ENCODE measurements around the gene L3MBTL3. TPM values are rescaled to one million over a fixed set of nuclear protein-coding genes. Genes with fewer than 3 reads are reported as not detected.

The L3MBTL3 gene
- total RNA-seq, 1 experiment from 2014 or later: 3.1 TPM

DNA sequence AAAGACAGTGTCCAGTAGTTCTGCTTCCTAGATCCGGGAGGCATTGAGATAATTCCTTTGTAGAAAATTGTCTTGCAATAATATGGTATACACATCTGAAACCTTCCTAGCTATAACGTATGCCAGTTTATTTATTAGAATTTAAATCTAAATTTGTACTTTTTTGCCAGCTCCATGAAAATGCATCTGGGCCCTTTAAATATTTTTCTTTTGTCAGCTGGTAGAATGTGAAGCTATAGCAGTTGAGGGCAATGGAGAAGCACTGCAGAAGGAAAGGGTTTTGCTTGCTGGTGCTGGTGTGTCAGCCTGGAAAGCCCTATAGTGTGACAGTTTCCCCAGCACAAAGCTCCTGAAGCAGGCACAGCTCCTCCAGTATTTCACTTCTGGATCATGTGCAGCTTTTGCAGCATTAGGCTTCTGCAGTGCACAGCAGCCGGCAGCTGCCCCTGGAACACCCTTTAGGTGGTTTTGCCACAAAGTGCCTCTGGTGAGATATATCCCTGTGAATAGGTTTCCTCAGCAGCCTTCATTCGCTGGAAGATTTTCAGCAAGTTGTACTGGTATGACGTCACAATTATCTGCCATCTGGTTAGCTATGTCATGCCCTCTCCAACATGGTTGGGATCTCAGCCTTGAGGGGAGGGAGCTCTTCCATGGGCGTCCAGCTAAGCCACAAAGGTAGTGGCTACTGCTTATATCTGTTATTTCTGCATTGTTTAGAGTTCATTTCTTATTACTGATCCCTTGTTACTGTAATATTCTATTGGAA, 40.0 kb upstream of the L3MBTL3 start:
- H3K27me3 ChIP-seq (ENCODE audit: low read length): no peaks in the 10 kb centered on the region
- H3F3A ChIP-seq (ENCODE audit: low read length, unreplicated experiment): no peaks in the 10 kb centered on the region
- no peaks in the 10 kb centered on the region for H3K36me3 ChIP-seq (ENCODE audit: low read depth, low read length)
- no peaks in the 10 kb centered on the region for H3K9me3 ChIP-seq (ENCODE audit: low read length)
- TF ChIP-seq EZH2 (IDR thresholded peaks at IDR 0.05; ENCODE audit: low read length, unreplicated experiment) (no peak), EZH2phosphoT487 (IDR thresholded peaks at IDR 0.05; ENCODE audit: borderline replicate concordance, low read length) (no peak)
- TF ChIP-seq, protein P1, sequence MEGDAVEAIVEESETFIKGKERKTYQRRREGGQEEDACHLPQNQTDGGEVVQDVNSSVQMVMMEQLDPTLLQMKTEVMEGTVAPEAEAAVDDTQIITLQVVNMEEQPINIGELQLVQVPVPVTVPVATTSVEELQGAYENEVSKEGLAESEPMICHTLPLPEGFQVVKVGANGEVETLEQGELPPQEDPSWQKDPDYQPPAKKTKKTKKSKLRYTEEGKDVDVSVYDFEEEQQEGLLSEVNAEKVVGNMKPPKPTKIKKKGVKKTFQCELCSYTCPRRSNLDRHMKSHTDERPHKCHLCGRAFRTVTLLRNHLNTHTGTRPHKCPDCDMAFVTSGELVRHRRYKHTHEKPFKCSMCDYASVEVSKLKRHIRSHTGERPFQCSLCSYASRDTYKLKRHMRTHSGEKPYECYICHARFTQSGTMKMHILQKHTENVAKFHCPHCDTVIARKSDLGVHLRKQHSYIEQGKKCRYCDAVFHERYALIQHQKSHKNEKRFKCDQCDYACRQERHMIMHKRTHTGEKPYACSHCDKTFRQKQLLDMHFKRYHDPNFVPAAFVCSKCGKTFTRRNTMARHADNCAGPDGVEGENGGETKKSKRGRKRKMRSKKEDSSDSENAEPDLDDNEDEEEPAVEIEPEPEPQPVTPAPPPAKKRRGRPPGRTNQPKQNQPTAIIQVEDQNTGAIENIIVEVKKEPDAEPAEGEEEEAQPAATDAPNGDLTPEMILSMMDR (conservative IDR thresholded peaks at IDR 0.05; ENCODE audit: low read depth, low read length): no peak
- ATAC-seq: no peak
- POLR2A ChIA-PET (ENCODE audit: unreplicated experiment): no interaction called here
- H3K4me3 ChIP-seq (ENCODE audit: low read length): no peak overlapping the region
- CTCF ChIA-PET: no interaction called here
- no peaks in the 10 kb centered on the region for H4K20me1 ChIP-seq (ENCODE audit: low read length)
- H3K79me2 ChIP-seq (ENCODE audit: low read length): no peaks in the 10 kb centered on the region
- no peaks in the 10 kb centered on the region for H3K4me1 ChIP-seq (ENCODE audit: insufficient read depth, low read length)
- no peak overlapping the region for H3K27ac ChIP-seq (ENCODE audit: low read length)
- BruUV-seq (replicated peaks): no TSS peak
- no peaks in the 10 kb centered on the region for H3K9me2 ChIP-seq (replicated peaks; ENCODE audit: low read length)
- intact Hi-C loops (cut with micrococcal nuclease): no loop called here
- H3K4me2 ChIP-seq (ENCODE audit: low read length): no peak overlapping the region
- DNase-seq: no peak
- H3K9ac ChIP-seq (ENCODE audit: low read length): no peak overlapping the region
- no peak overlapping the region for H2AFZ ChIP-seq (ENCODE audit: low read length)

DNA sequence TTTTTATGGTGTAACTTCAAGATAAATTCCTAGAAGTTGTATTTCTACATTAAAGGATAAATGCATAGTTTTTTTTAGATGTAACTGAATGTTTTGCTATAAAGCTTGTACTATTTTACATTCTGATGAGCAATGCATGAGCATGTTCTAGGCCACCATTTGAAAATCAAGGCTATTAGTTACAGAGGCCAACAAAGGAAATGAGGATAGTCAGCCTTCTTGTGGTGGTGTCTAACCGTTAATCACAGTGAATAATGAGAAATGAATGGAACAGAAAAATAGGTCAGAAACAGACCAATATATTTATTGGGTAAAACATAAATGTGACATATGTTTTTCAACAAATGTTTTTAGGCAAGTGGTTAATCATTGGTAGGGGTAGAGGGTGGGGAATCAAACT, 37.6 kb upstream of the L3MBTL3 start:
- BruUV-seq (replicated peaks): no TSS peak
- Histone ChIP-seq H3K9ac (ENCODE audit: low read length) (no peak overlapping the region), H3K4me1 (ENCODE audit: insufficient read depth, low read length) (no peaks in the 10 kb centered on the region), H3K9me2 (replicated peaks; ENCODE audit: low read length) (no peaks in the 10 kb centered on the region), H3K4me3 (ENCODE audit: low read length) (no peak overlapping the region), H3K4me2 (ENCODE audit: low read length) (no peak overlapping the region), H4K20me1 (ENCODE audit: low read length) (no peaks in the 10 kb centered on the region), H2AFZ (ENCODE audit: low read length) (no peak overlapping the region), H3K27me3 (ENCODE audit: low read length) (no peaks in the 10 kb centered on the region), H3K79me2 (ENCODE audit: low read length) (no peaks in the 10 kb centered on the region), H3K36me3 (ENCODE audit: low read depth, low read length) (no peaks in the 10 kb centered on the region), H3F3A (ENCODE audit: low read length, unreplicated experiment) (no peaks in the 10 kb centered on the region), H3K27ac (ENCODE audit: low read length) (no peak overlapping the region), H3K9me3 (ENCODE audit: low read length) (no peaks in the 10 kb centered on the region)
- no peak for DNase-seq
- TF ChIP-seq, protein P1 (conservative IDR thresholded peaks at IDR 0.05; ENCODE audit: low read depth, low read length): no peak
- TF ChIP-seq EZH2 (IDR thresholded peaks at IDR 0.05; ENCODE audit: low read length, unreplicated experiment) (no peak), EZH2phosphoT487 (IDR thresholded peaks at IDR 0.05; ENCODE audit: borderline replicate concordance, low read length) (no peak)
- POLR2A ChIA-PET (ENCODE audit: unreplicated experiment): no interaction called here
- ATAC-seq: no peak
- intact Hi-C loops (cut with micrococcal nuclease): loop anchor here (1.0 to 2.0 kb wide), 2 partner anchors 88 to 382 kb away; no protein-coding TSS in a partner anchor
- CTCF ChIA-PET: interaction anchor here (1.8 kb wide), 1 partner anchor 40 kb away, joined by 4 read pairs; no protein-coding TSS in a partner anchor

DNA sequence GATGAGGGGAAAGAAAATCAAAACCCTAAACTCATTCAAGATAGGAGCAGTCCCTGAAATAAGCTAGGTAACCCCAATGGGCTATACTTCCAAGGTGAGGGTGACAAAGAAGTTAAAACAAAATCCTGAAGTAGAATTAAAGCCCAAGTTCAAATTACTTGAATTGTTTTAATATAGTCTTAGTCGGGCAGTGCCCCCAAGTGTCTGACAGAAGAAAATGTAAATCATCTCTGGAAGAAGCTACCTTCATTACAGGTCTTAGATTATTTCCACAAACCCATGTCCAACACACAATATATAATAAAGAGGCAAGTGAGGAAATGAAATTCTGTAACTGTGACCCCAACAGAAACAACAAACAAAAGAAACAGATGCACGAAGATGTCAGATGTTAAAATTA, 36.8 kb upstream of the L3MBTL3 start:
- Histone ChIP-seq H3K36me3 (ENCODE audit: low read depth, low read length) (no peaks in the 10 kb centered on the region), H2AFZ (ENCODE audit: low read length) (no peak overlapping the region), H3K9ac (ENCODE audit: low read length) (no peak overlapping the region), H4K20me1 (ENCODE audit: low read length) (no peaks in the 10 kb centered on the region), H3K27me3 (ENCODE audit: low read length) (no peaks in the 10 kb centered on the region), H3K9me2 (replicated peaks; ENCODE audit: low read length) (no peaks in the 10 kb centered on the region), H3K4me2 (ENCODE audit: low read length) (no peak overlapping the region), H3F3A (ENCODE audit: low read length, unreplicated experiment) (no peaks in the 10 kb centered on the region), H3K27ac (ENCODE audit: low read length) (no peak overlapping the region), H3K4me3 (ENCODE audit: low read length) (no peak overlapping the region), H3K9me3 (ENCODE audit: low read length) (no peaks in the 10 kb centered on the region), H3K79me2 (ENCODE audit: low read length) (no peaks in the 10 kb centered on the region), H3K4me1 (ENCODE audit: insufficient read depth, low read length) (no peaks in the 10 kb centered on the region)
- intact Hi-C loops (cut with micrococcal nuclease): loop anchor here (1.0 to 2.0 kb wide), 2 partner anchors 88 to 383 kb away; no protein-coding TSS in a partner anchor
- DNase-seq (peak; percentile 22), ATAC-seq (no peak)
- CTCF ChIA-PET: interaction anchor here (0.5 to 1.8 kb wide), 3 partner anchors 40 to 259 kb away, joined by 4 to 5 read pairs (median 4); no protein-coding TSS in a partner anchor
- BruUV-seq (replicated peaks): no TSS peak
- TF ChIP-seq, protein P1 (conservative IDR thresholded peaks at IDR 0.05; ENCODE audit: low read depth, low read length): peak; percentile 59
- TF ChIP-seq EZH2phosphoT487 (IDR thresholded peaks at IDR 0.05; ENCODE audit: borderline replicate concordance, low read length): no peak
- no peak for TF ChIP-seq EZH2 (IDR thresholded peaks at IDR 0.05; ENCODE audit: low read length, unreplicated experiment)
- POLR2A ChIA-PET (ENCODE audit: unreplicated experiment): no interaction called here
